Pancreas (tissue), 10 donors: ENCODE data around the gene PLEKHA1. TPM values are rescaled to one million over a fixed set of nuclear protein-coding genes. Genes with fewer than 3 reads are reported as not detected.

Experiments
- ATAC-seq, 4 donors: fragments of 200-7000 bp; cut with Tn5 transposase; one replicate each; pipeline versions ENCODE4 v1.8.0 to v1.9.1; 2020; ENCODE audit warnings: mild to moderate bottlenecking in 4 of 4, moderate library complexity in 4 of 4
- DNase-seq, 6 donors: peaks; one replicate each; pipeline ENCODE4 v3.0.0-alpha.2; 2020
- FAIRE-seq: peaks from 2 replicates; lab custom pipeline; 2012; peaks lifted over from hg19 to GRCh38; lab: Jason Lieb, UNC
- H3K27ac ChIP-seq, 4 donors: fragments of 200-600 bp; sonication (generic); 1 replicate in 3 of 4; 2 replicates in 1 of 4; pipeline versions ENCODE4 v1.5.0 to v1.8.0; 2020
- H3K27me3 ChIP-seq, 4 donors: fragments of 200-600 bp; one replicate each; pipeline ENCODE4 v1.8.0; 2021
- H3K36me3 ChIP-seq, 3 donors: fragments of 200-600 bp; sonication (generic) in 1 of 3; one replicate each; pipeline versions ENCODE4 v1.5.0 to v1.8.0; 2020 to 2021
- H3K4me1 ChIP-seq, 3 donors: fragments of 200-600 bp; one replicate each; pipeline ENCODE4 v1.8.0; 2021
- H3K4me3 ChIP-seq, 4 donors: fragments of 200-600 bp; sonication (generic) in 2 of 4; one replicate each; pipeline versions ENCODE4 v1.5.0 to v1.8.0; 2020 to 2021
- H3K9me3 ChIP-seq, 4 donors: fragments of 200-600 bp; one replicate each; pipeline ENCODE4 v1.8.0; 2021
- WGBS, 2 donors: extraction: QIAGEN DNeasy Blood & Tissue Kit; methylation state at CpG; one replicate each; pipeline ENCODE4 v1.1.7; 2013; 5-methylcytosine and 5-hydroxymethylcytosine counted together
- intact Hi-C, 3 donors: fragments of 100-400 bp; cut with DNase I; formaldehyde crosslinking; loops; one replicate each; pipeline versions ENCODE4 v1.11.1 to v1.14.2; 2022
- microRNA-seq, 2 donors: library from miRNA; unstranded; fragments of <30 nt; microRNA quantifications; one replicate each; pipeline versions ENCODE4 to v1.1.0, GENCODE V29; 2019 to 2020
- polyA plus RNA-seq, 2 donors: library from polyadenylated mRNA; stranded (reverse); fragments of 200-250 nt; gene quantifications; one replicate each; pipeline ENCODE4 v1.2.3, GENCODE V29; 2013
- total RNA-seq, 6 donors: library from RNA; stranded (reverse); fragmentation: NEBNext Ultra II Directional in 4 of 6; extraction: Animal tissue kit (Norgen Biotek cat#: 25700) in 4 of 6; gene quantifications; one replicate each; pipeline versions ENCODE4 v1.2.1 to v1.2.4, GENCODE V29; 2021 to 2023
- TF ChIP-seq, protein P1 (sequence below), 4 donors: fragments of 200-600 bp; sonication (generic) in 3 of 4; IDR thresholded peaks; one replicate each; pipeline versions ENCODE4 v1.5.0 to v1.8.0; 2021; ENCODE audit warnings: antibody characterized with exemption in 4 of 4
- donor health status: healthy with polysubstance abuse.
- donor health status: DM: no; HTN: no; CAD: no; lungs with moderate emphysema.
- donor health status: DM: no; HTN: no; CAD: no.
- donor health status: control.
- donor health status: control.
- donor health status: Bipolar disorder and iron deficiency.
- donor health status: DM: yes; HTN: yes; CAD: no.
- donor health status: DM: no; HTN: no; CAD: no.
- donor health status: DM: no; HTN: no; CAD: no.
- donor health status: DM: yes; HTN: yes; CAD: no.

PLEKHA1 gene
- total and polyA plus RNA-seq, 8 donors: 8.8 to 31.6 (median 20.4) TPM

DNA sequence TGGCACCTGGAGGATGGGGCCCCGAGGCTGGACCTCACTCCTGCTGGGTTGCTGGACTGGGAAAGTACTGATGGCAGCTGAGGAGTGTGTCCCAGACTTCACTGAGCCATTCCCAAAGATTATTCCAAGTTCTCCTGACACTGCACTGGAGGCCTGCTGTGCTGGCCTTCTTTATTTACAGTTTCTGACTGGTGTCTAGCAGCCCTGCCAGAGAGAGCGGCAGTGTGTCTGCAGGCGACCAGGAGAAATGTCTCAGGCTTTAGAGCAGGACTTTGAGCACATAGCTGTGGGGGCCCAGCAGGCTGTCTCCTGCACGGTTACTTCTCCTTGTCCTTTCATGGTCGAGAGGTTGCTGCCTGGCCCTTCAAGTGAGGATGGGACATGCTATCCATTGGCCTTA is 102.9 kb downstream of the PLEKHA1 start:
- WGBS, 2 donors: 87 to 92% methylated on average over 5 of the region's 5 CpGs
- peaks cover 0 to 3% (median 0%) of the 10 kb centered on the region in 3 donors for H3K4me1 ChIP-seq
- no peaks in the 10 kb centered on the region for H3K36me3 ChIP-seq
- ATAC-seq (no peak), FAIRE-seq (no peak), DNase-seq (peak in 1 of 6 donors; percentile 24)
- TF ChIP-seq, protein P1, sequence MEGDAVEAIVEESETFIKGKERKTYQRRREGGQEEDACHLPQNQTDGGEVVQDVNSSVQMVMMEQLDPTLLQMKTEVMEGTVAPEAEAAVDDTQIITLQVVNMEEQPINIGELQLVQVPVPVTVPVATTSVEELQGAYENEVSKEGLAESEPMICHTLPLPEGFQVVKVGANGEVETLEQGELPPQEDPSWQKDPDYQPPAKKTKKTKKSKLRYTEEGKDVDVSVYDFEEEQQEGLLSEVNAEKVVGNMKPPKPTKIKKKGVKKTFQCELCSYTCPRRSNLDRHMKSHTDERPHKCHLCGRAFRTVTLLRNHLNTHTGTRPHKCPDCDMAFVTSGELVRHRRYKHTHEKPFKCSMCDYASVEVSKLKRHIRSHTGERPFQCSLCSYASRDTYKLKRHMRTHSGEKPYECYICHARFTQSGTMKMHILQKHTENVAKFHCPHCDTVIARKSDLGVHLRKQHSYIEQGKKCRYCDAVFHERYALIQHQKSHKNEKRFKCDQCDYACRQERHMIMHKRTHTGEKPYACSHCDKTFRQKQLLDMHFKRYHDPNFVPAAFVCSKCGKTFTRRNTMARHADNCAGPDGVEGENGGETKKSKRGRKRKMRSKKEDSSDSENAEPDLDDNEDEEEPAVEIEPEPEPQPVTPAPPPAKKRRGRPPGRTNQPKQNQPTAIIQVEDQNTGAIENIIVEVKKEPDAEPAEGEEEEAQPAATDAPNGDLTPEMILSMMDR (IDR thresholded peaks at IDR 0.05): no peak
- no peaks in the 10 kb centered on the region for H3K27me3 ChIP-seq
- intact Hi-C loops: no loop called here
- no peak overlapping the region for H3K27ac ChIP-seq
- H3K4me3 ChIP-seq: no peak overlapping the region
- H3K9me3 ChIP-seq: no peaks in the 10 kb centered on the region

GRCh38 chr10:122478971-122479370 is 104.5 kb downstream of the PLEKHA1 start:
- DNase-seq (peak in 1 of 6 donors; percentile 39), FAIRE-seq (no peak), ATAC-seq (no peak)
- no peak overlapping the region for H3K4me3 ChIP-seq
- peaks cover 0 to 3% (median 0%) of the 10 kb centered on the region in 3 donors for H3K4me1 ChIP-seq
- no peaks in the 10 kb centered on the region for H3K36me3 ChIP-seq
- no peaks in the 10 kb centered on the region for H3K27me3 ChIP-seq
- TF ChIP-seq, protein P1 (IDR thresholded peaks at IDR 0.05): no peak
- intact Hi-C loops: no loop called here
- no peak overlapping the region for H3K27ac ChIP-seq
- no peaks in the 10 kb centered on the region for H3K9me3 ChIP-seq
- 86 to 91% methylated on average over 7 of the region's 7 CpGs for WGBS, 2 donors

DNA sequence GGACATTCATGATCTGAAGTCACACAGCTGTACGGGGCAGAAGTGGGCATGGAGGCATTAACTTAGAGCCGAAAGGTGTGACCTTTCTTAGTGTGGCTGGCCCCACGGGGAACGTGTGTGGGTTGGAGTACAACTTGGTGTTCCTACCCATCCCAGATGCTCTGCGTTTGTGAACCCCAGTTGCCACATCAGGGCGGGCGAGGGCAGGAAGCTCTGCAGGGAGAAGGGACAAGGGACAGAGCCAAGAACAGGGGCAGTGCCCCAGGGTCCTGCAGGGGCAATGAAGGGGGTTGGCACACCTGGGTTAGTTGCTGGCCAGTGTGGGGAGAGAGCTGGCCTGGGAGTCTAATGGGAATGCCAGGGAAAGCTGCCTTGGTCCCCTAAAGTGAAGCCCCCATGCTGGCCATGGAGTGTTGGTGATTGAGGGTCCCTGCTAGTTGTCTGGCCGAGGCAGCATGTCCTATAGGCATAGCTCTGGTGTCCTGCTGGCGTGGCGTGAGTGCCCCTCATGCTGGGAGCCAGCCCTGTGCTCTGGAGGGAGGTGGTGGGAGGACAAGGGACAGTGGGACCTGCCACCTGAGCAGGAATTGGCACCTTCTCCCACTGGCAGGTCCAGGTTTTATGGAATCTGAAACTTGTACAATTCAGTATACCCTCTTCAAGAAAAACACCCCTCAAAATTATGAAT is 105.8 kb downstream of the PLEKHA1 start:
- Histone ChIP-seq H3K36me3 (no peaks in the 10 kb centered on the region), H3K9me3 (no peaks in the 10 kb centered on the region), H3K4me1 (no peaks in the 10 kb centered on the region), H3K27ac (no peak overlapping the region), H3K4me3 (no peak overlapping the region), H3K27me3 (no peaks in the 10 kb centered on the region)
- TF ChIP-seq, protein P1 (IDR thresholded peaks at IDR 0.05): no peak
- no peak for ATAC-seq
- FAIRE-seq: no peak
- intact Hi-C loops: no loop called here
- WGBS, 2 donors: 93 to 97% methylated on average over 10 of the region's 10 CpGs
- peak in 1 of 6 donors; percentile 41 for DNase-seq

GRCh38 chr10:122481296-122482056 is 107.0 kb downstream of the PLEKHA1 start:
- no peak overlapping the region for H3K4me3 ChIP-seq
- TF ChIP-seq, protein P1 (IDR thresholded peaks at IDR 0.05): no peak
- DNase-seq: peak in 1 of 6 donors; percentile 17
- intact Hi-C loops: no loop called here
- no peaks in the 10 kb centered on the region for H3K36me3 ChIP-seq
- H3K27ac ChIP-seq: no peak overlapping the region
- WGBS, 2 donors: 88 to 94% methylated on average over 6 of the region's 6 CpGs
- H3K27me3 ChIP-seq: no peaks in the 10 kb centered on the region
- H3K9me3 ChIP-seq: no peaks in the 10 kb centered on the region
- no peak for ATAC-seq
- no peaks in the 10 kb centered on the region for H3K4me1 ChIP-seq
- no peak for FAIRE-seq

Small RNA genes lying within 50 kb of the gene (microRNA-seq; reads per million reads assigned to microRNA genes)
- 0.39 to 0.59 reads per million in 2 donors for gene MIR3941

Other genes starting within 250 kb of the PLEKHA1 start
- gene BTBD16, start 103.4 kb upstream of the PLEKHA1 start, total RNA-seq: under 1 TPM in 3 of 6 donors, not detected in 3; 0.14 to 0.43 (median 0.28) TPM
- gene BTBD16, start 103.4 kb upstream of the PLEKHA1 start, polyA plus RNA-seq: under 1 TPM; 0.34 to 0.52 TPM
- gene ARMS2, start 79.9 kb downstream of the PLEKHA1 start, total RNA-seq: not detected
- not detected for gene ARMS2, start 79.9 kb downstream of the PLEKHA1 start, polyA plus RNA-seq
- gene HTRA1, start 86.8 kb downstream of the PLEKHA1 start, total RNA-seq: 10 to 100 TPM; 10.4 to 83.0 (median 21.7) TPM
- gene HTRA1, start 86.8 kb downstream of the PLEKHA1 start, polyA plus RNA-seq: 10 to 100 TPM; 19.2 to 20.0 TPM
- gene DMBT1, start 186.0 kb downstream of the PLEKHA1 start, total RNA-seq: 10 to 100 TPM in 2 of 6 donors, 1 to 10 TPM in 3, under 1 TPM in 1; 0.43 to 24.4 (median 4.2) TPM
- gene DMBT1, start 186.0 kb downstream of the PLEKHA1 start, polyA plus RNA-seq: under 1 TPM; 0.23 to 0.65 TPM